CD4-positive, alpha-beta T cell treated with Interferon alpha-2 for 1 hour (primary cell): ENCODE measurements around the gene NDUFS4.
"Not testable (repeated sequence)": the region's sequence is repeated elsewhere in the genome, so short reads cannot be mapped to it uniquely, and the experiment has no call there.

Source experiments
- DNase-seq, 2 donors: peaks; one replicate each; pipeline ENCODE4 v3.0.0-alpha.2; 2020 to 2022

Gene NDUFS4

DNA sequence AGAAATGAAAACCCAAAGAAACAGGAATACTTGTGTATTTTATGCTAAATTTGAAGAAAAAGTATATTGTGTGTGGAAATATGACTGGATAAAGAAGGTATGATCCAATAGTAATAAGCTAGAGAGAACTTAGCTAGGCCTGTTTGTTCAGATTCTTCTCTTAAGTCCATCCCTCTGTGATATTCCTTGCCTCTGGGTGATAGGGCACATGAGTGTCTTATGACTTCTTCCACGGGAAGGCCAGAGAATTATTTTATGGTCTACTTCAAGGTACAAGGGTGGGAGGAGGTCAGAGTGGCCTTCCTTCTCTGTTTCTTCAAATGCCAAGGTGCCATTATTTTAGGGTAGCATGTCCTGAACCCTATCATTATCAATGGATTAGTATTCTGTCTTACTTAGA is 113.7 kb downstream of the NDUFS4 start:
- no peak for DNase-seq

- no peak for DNase-seq
Measured at GRCh38 chr5:53677632-53678031, 117.2 kb downstream of the NDUFS4 start.

GRCh38 chr5:53678981-53679660 is 118.7 kb downstream of the NDUFS4 start:
- no peak for DNase-seq

DNA sequence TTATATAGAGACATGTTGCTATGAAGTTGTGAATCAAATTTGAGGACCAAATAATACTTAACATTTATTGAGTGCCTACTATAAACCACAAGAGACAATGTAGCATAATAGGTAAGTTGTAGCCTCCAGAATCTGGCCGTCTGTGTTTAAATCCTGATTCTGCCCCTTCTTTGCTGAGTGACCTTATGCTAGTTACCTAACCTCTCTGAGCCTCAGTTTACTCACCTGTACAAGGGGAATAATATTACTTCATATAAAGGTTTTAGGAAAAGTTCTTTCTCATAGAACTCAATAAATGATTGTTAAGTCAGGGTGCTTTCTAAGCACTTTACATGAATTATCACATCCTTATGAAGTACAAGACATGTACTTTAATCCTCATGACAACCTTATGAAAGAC is 120.6 kb downstream of the NDUFS4 start:
- DNase-seq: no peak

DNA sequence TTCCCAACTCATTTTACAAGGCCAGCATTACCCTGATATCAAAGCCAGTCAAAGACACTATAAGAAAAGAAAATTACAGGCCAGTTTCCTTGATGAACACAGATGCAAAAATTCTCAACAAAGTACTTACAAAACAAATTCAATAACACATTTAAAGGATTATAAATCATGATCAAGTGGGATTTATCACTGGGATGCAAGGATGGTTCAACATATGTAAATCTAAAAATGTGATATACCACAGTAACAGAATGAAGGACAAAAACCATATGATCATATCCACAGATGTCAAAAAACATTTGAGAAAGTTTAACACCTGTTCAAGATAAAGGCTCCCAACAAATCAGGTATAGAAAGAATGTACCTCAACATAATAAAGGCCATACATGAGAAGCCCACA is 130.6 kb downstream of the NDUFS4 start:
- DNase-seq: no peak

- DNase-seq: no peak
Measured at GRCh38 chr5:53694520-53695022, 134.1 kb downstream of the NDUFS4 start.

DNA sequence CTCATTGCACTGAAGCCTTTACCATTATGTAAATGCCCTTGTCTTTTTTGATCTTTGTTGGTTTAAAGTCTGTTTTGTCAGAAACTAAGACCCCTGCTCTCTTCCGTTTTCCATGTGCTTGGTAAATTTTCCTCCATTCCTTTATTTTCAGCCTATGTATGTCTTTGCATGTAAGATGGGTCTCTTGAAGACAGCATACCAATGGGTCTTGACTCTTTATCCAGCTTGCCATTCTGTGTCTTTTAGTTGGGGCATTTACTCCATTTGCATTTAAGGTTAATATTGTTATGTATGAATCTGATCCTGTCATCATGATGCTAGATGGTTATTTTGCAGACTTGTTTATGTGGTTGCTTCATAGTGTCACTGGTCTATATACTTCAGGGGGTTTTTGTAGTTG is 150.0 kb downstream of the NDUFS4 start:
- DNase-seq: not testable (repeated sequence)

DNA sequence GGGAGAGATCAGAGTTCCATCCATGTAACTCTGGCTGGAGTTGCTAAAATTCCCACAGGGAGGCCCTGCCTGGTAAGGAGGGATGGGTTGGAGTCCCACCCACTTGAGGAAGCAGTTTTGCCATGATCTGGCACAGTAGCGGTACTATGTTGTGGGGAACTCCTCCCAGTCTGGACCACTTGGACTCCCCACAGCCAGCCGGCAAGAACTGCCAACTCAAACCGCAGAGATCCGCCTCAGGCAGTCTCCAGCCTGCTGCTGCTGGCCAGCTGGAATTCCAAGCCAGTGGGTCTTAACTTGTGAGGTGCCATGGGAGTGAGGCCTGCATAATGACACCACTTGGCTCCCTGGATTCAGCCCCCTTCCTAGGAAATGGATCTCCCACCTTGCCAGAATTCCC is 151.9 kb downstream of the NDUFS4 start:
- no peak for DNase-seq

DNA sequence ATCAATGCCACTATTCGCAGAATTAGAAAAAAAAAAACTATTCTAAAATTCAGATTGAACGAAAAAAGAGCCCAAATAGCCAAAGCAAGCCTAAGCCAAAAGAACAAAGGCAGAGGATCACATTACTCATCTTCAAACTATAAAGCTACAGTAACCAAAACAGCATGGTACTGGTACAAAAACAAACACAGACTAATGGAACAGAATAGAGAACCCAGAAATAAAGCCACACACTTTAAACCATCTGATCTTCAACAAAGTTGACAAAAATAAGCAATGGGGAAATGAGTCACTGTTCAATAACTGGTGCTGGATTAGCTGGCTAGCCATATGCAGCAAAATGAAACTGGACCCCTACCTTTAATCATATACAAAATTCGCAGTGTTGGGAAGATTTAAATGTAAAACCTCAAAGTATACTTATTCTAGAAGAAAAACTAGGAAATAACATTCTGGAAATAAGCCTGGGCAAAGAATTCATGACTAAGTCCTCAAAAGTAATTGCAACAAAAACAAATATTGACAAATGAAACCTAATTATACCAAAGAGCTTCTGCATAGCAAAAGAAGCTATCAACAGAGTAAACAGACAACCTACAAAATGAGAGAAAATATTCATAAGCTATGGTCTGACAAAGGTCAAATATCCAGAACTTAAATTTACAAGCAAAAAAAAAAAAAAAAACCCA is 153.7 kb downstream of the NDUFS4 start:
- no peak for DNase-seq

GRCh38 chr5:53714667-53715010 is 154.2 kb downstream of the NDUFS4 start:
- no peak for DNase-seq

- DNase-seq: no peak
Measured at GRCh38 chr5:53726121-53726520, 165.7 kb downstream of the NDUFS4 start.

- no peak for DNase-seq
Measured at GRCh38 chr5:53730943-53731342, 170.5 kb downstream of the NDUFS4 start.
